Calu3 (cell line): ENCODE results near the gene ZDHHC5. TPM values are rescaled to one million over a fixed set of nuclear protein-coding genes. Genes with fewer than 3 reads are reported as not detected.
A peak's percentile ranks its signal among the peaks of the same experiment; 100 is the strongest.

Source experiments
- BruUV-seq: library from RNA; stranded (reverse); fragments of 400-500 nt; replicated peaks from 2 replicates; lab custom pipeline; 2021; lab: Mats Ljungman, UMichigan
- CTCF ChIA-PET: fragments of 300-600 bp; sonication (Branson Sonifier 250); formaldehyde crosslinking; loops from one replicate; lab custom pipeline; 2022; ENCODE audit warnings: antibody characterized with exemption; lab: Charles Lee
- DNase-seq: peaks from one replicate; pipeline ENCODE4 v3.0.0; 2022
- H3K27ac Mint-ChIP-seq: one replicate; pipeline ENCODE4 v1.8.0; 2022; ENCODE audit warnings: mixed read lengths; ENCODE audit not compliant: unreplicated experiment
- H3K27me3 Mint-ChIP-seq: one replicate; pipeline ENCODE4 v1.8.0; 2022; ENCODE audit warnings: mixed read lengths; ENCODE audit not compliant: unreplicated experiment
- H3K36me3 Mint-ChIP-seq: one replicate; pipeline ENCODE4 v1.8.0; 2022; ENCODE audit warnings: mild to moderate bottlenecking, moderate library complexity, mixed read lengths; ENCODE audit not compliant: insufficient read depth, unreplicated experiment
- H3K4me1 Mint-ChIP-seq: one replicate; pipeline ENCODE4 v1.8.0; 2022; ENCODE audit warnings: mild to moderate bottlenecking, low read depth, mixed read lengths; ENCODE audit not compliant: unreplicated experiment
- H3K4me3 Mint-ChIP-seq: one replicate; pipeline ENCODE4 v1.8.0; 2022; ENCODE audit warnings: mild to moderate bottlenecking, low read depth, moderate library complexity, mixed read lengths; ENCODE audit not compliant: unreplicated experiment
- H3K9me3 Mint-ChIP-seq: one replicate; pipeline ENCODE4 v1.8.0; 2022; ENCODE audit warnings: low read depth, mixed read lengths; ENCODE audit not compliant: unreplicated experiment
- intact Hi-C: fragments of 100-400 bp; cut with micrococcal nuclease; formaldehyde crosslinking; loops from one replicate; pipeline ENCODE4 v1.10.0; 2022; ENCODE audit not compliant: unreplicated experiment
- total RNA-seq: library from RNA; stranded (reverse); gene quantifications from 2 replicates; pipeline ENCODE4 v1.2.3, GENCODE V29; 2022
- TF ChIP-seq, protein P1 (sequence below): fragments of 200-600 bp; IDR thresholded peaks from one replicate; pipeline ENCODE4 v1.8.0; 2022; ENCODE audit warnings: antibody characterized with exemption; ENCODE audit not compliant: unreplicated experiment

Gene ZDHHC5
- total RNA-seq, 1 experiment from 2014 or later = 85.9 TPM

GRCh38 chr11:57647372-57647771 lies 20.5 kb upstream of the ZDHHC5 start:
- peaks cover 28% of the 10 kb centered on the region for H3K4me1 Mint-ChIP-seq
- no peak for DNase-seq
- H3K9me3 Mint-ChIP-seq = no peaks in the 10 kb centered on the region
- TF ChIP-seq, protein P1, sequence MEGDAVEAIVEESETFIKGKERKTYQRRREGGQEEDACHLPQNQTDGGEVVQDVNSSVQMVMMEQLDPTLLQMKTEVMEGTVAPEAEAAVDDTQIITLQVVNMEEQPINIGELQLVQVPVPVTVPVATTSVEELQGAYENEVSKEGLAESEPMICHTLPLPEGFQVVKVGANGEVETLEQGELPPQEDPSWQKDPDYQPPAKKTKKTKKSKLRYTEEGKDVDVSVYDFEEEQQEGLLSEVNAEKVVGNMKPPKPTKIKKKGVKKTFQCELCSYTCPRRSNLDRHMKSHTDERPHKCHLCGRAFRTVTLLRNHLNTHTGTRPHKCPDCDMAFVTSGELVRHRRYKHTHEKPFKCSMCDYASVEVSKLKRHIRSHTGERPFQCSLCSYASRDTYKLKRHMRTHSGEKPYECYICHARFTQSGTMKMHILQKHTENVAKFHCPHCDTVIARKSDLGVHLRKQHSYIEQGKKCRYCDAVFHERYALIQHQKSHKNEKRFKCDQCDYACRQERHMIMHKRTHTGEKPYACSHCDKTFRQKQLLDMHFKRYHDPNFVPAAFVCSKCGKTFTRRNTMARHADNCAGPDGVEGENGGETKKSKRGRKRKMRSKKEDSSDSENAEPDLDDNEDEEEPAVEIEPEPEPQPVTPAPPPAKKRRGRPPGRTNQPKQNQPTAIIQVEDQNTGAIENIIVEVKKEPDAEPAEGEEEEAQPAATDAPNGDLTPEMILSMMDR = no peak
- no peaks in the 10 kb centered on the region for H3K36me3 Mint-ChIP-seq
- no peak overlapping the region for H3K27ac Mint-ChIP-seq
- H3K4me3 Mint-ChIP-seq = no peak overlapping the region
- no TSS peak for BruUV-seq
- CTCF ChIA-PET = no interaction called here
- intact Hi-C loops = loop anchor here (10.0 kb wide), 1 partner anchor 867 kb away; no protein-coding TSS in a partner anchor
- H3K27me3 Mint-ChIP-seq = peaks cover 77% of the 10 kb centered on the region

DNA sequence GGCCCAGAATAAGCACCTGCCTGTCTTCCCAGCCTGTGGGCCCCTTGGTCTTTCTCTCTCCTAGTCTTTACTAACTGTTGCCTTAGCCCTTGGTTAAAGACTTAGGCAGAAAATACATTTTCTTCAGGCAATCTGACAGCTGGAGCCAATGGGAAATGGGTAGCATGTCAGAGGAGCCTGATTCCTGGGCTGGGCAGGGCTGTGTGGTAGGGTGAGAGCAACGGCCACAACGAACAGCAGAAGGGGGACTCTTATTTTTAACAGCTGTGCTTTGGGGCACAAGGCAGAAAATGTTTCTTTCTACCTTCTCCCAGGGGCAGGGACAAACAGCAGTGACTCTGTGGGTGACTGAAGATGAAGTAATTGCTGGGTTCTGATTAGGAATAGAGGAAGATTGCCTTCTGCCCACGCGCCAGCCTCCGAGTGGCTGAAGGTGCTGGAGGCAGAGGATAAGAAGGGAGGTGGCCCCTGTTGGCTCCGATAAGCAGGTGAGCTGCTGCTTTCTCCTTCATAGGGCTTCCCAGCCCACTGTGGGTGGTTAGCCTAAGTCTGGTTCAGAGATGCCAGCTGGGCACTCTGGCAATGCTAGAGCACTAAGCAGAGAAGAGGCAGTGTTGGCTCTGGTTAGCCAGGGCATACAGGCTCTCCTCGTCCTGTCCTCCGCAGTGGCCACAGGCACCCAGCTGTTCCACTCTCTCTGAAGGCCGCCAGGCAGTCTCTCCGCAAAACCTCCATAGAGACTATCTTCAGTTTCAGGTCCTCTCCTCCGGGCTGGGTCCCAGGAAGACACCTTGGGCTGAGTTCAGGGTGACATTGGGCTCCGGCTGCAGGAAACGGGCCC lies 19.7 kb upstream of the ZDHHC5 start:
- CTCF ChIA-PET = no interaction called here
- TF ChIP-seq, protein P1 = no peak
- BruUV-seq = no TSS peak
- no peaks in the 10 kb centered on the region for H3K9me3 Mint-ChIP-seq
- no peak for DNase-seq
- H3K4me1 Mint-ChIP-seq = peaks cover 28% of the 10 kb centered on the region
- H3K36me3 Mint-ChIP-seq = no peaks in the 10 kb centered on the region
- no peak overlapping the region for H3K27ac Mint-ChIP-seq
- H3K4me3 Mint-ChIP-seq = peak overlapping the region; percentile 42
- intact Hi-C loops = loop anchor here (10.0 kb wide), 1 partner anchor 867 kb away; no protein-coding TSS in a partner anchor
- H3K27me3 Mint-ChIP-seq = peaks cover 76% of the 10 kb centered on the region

GRCh38 chr11:57648801-57649735 lies 18.8 kb upstream of the ZDHHC5 start:
- Mint-ChIP-seq H3K9me3 (no peaks in the 10 kb centered on the region), H3K27ac (no peak overlapping the region), H3K27me3 (peaks cover 67% of the 10 kb centered on the region), H3K4me3 (peak overlapping the region; percentile 42), H3K36me3 (no peaks in the 10 kb centered on the region), H3K4me1 (peaks cover 28% of the 10 kb centered on the region)
- intact Hi-C loops = loop anchor here (10.0 kb wide), 1 partner anchor 866 kb away; no protein-coding TSS in a partner anchor
- no TSS peak for BruUV-seq
- TF ChIP-seq, protein P1 = no peak
- CTCF ChIA-PET = no interaction called here
- no peak for DNase-seq
